Coronary artery (tissue), 2 donors: ENCODE data around the gene C2CD2.

ENCODE experiments used
- DNase-seq: peaks from one replicate; pipeline ENCODE4 v3.0.0-alpha.2; 2017; ENCODE audit warnings: low spot score
- H3K27ac ChIP-seq, 2 donors: fragments of 200-600 bp; sonication (generic); one replicate each; pipeline ENCODE4 v1.5.1; 2016 to 2019
- H3K4me3 ChIP-seq: fragments of 200-600 bp; sonication (generic); 2 replicates; pipeline ENCODE4 v1.5.1; 2016; ENCODE audit warnings: mild to moderate bottlenecking, moderate library complexity
- TF ChIP-seq, protein P1 (sequence below): fragments of 200-600 bp; sonication (generic); IDR thresholded peaks from one replicate; pipeline ENCODE4 v1.5.1; 2019; ENCODE audit warnings: antibody characterized with exemption

C2CD2 gene

GRCh38 chr21:41974752-41975053 is 20.9 kb upstream of the C2CD2 start:
- TF ChIP-seq, protein P1, sequence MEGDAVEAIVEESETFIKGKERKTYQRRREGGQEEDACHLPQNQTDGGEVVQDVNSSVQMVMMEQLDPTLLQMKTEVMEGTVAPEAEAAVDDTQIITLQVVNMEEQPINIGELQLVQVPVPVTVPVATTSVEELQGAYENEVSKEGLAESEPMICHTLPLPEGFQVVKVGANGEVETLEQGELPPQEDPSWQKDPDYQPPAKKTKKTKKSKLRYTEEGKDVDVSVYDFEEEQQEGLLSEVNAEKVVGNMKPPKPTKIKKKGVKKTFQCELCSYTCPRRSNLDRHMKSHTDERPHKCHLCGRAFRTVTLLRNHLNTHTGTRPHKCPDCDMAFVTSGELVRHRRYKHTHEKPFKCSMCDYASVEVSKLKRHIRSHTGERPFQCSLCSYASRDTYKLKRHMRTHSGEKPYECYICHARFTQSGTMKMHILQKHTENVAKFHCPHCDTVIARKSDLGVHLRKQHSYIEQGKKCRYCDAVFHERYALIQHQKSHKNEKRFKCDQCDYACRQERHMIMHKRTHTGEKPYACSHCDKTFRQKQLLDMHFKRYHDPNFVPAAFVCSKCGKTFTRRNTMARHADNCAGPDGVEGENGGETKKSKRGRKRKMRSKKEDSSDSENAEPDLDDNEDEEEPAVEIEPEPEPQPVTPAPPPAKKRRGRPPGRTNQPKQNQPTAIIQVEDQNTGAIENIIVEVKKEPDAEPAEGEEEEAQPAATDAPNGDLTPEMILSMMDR: no peak
- DNase-seq: peak; percentile 61
- Histone ChIP-seq H3K4me3 (no peak overlapping the region), H3K27ac (no peak overlapping the region)

GRCh38 chr21:41973861-41974751 is 20.3 kb upstream of the C2CD2 start:
- peak; percentile 68 for DNase-seq
- Histone ChIP-seq H3K27ac (no peak overlapping the region), H3K4me3 (no peak overlapping the region)
- TF ChIP-seq, protein P1: no peak

DNA sequence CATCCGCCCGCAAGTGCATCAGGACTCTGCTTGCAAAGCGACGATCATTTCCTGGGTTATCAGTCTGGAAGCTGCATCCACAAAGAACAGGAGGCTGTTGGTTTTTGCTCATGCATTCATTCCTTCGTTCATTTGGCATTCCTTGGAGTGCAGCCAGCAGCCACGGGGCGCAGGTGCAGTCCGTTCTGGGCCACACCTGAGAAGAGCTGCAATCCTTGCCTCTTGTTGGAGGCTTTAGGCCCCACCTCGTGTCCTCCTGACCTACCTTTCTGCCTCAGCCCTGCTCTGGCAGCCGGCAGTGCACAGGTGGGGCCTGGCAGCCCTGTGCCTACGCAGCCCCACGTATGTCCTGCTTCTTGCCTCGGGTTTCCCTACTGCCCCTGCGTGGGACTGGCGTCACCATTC is 19.6 kb upstream of the C2CD2 start:
- Histone ChIP-seq H3K27ac (no peak overlapping the region), H3K4me3 (no peak overlapping the region)
- DNase-seq: peak; percentile 54
- TF ChIP-seq, protein P1: no peak

DNA sequence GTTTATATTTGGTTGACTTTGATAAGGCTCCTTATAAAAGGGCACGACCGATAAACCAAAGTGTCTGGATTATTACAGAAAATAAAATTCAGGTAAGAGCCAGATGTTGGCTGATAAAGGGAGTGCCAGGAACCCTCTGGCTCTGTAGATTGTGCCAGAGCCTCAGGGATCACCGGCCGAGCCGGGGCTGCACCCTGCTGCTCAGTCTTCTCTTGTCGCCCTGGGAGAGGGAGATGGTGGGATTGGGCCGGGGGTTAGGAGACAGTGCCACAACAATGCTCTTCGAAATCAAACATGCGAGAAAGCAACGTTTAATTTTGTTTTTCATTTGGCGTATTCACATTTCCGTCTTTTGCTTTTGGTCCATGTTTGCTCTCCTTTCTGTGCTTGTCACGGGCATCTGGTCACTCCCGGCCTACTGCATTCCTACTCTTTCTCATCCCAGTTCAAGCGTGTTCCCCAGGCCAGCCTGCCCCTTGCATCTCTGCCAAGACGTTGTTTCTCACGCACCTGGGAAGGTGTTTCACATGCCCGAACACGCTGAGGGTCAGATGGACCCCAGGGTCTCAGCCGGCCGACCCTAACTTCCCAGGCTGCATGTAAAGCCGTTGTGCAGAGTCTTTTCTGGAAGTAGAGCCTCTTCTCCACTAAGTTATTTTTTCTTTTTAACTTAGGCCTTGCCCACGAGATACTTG is 18.8 kb upstream of the C2CD2 start:
- no peak for DNase-seq
- Histone ChIP-seq H3K4me3 (no peak overlapping the region), H3K27ac (no peak overlapping the region)
- TF ChIP-seq, protein P1: no peak

DNA sequence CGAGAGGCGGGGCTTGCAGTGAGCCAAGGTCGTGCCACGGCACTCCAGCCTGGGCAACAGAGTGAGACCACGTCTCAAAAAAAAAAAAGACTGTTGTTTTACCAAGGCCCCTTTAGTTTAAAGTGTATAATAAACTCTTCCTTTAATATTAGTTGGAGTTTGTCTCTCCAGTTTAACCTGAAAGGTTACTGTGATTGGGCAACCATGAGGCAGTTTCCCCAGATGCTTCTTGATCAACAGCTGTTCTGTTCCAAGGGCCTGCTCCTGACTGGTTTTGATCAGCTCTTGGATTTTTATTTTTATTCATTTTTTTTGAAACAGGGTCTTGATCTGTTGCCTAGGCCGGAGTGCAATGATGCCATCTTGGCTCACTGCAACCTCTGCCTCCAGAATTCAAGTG is 18.1 kb upstream of the C2CD2 start:
- DNase-seq: no peak
- Histone ChIP-seq H3K27ac (no peak overlapping the region), H3K4me3 (no peak overlapping the region)
- TF ChIP-seq, protein P1: no peak

- no peak overlapping the region for H3K27ac ChIP-seq
- TF ChIP-seq, protein P1: no peak
- H3K4me3 ChIP-seq: no peak overlapping the region
- no peak for DNase-seq
Observed at GRCh38 chr21:41970751-41971653, 17.2 kb upstream of the C2CD2 start.
